HUES6 (cell line): ENCODE data around the gene GPHN.

Experiments used
- H3K27ac ChIP-seq: 2 replicates; pipeline ENCODE4 v1.7.0; 2013; ENCODE audit warnings: low read depth, mild to moderate bottlenecking, low read length, inconsistent platforms
- H3K27me3 ChIP-seq: 2 replicates; pipeline ENCODE4 v1.6.1; 2013; ENCODE audit warnings: low read length; ENCODE audit not compliant: control insufficient read depth, insufficient read depth
- H3K36me3 ChIP-seq: 2 replicates; pipeline ENCODE4 v1.6.1; 2013; ENCODE audit warnings: low read length; ENCODE audit not compliant: control insufficient read depth, insufficient read depth
- H3K4me1 ChIP-seq: 2 replicates; pipeline ENCODE4 v1.6.1; 2013; ENCODE audit warnings: low read length; ENCODE audit not compliant: control insufficient read depth, insufficient read depth
- H3K4me3 ChIP-seq: 2 replicates; pipeline ENCODE4 v1.5.1; 2013; ENCODE audit warnings: low read depth, low read length
- H3K9ac ChIP-seq: one replicate; pipeline ENCODE4 v1.6.1; 2013; ENCODE audit warnings: mild to moderate bottlenecking, low read length
- H3K9me3 ChIP-seq: 2 replicates; pipeline ENCODE4 v1.6.1; 2013; ENCODE audit warnings: low read depth, low read length; ENCODE audit not compliant: control insufficient read depth, insufficient read depth

Gene GPHN

GRCh38 chr14:67225523-67225922 is 717.6 kb downstream of the GPHN start:
- H3K9me3 ChIP-seq = no peaks in the 10 kb centered on the region
- H3K27ac ChIP-seq = no peak overlapping the region
- H3K9ac ChIP-seq = no peak overlapping the region
- H3K27me3 ChIP-seq = no peaks in the 10 kb centered on the region
- H3K4me3 ChIP-seq = no peak overlapping the region
- no peaks in the 10 kb centered on the region for H3K4me1 ChIP-seq
- no peaks in the 10 kb centered on the region for H3K36me3 ChIP-seq

GRCh38 chr14:67228325-67228984 is 720.5 kb downstream of the GPHN start:
- Histone ChIP-seq H3K4me1 (no peaks in the 10 kb centered on the region), H3K27me3 (no peaks in the 10 kb centered on the region), H3K36me3 (no peaks in the 10 kb centered on the region), H3K27ac (no peak overlapping the region), H3K4me3 (no peak overlapping the region), H3K9me3 (no peaks in the 10 kb centered on the region), H3K9ac (no peak overlapping the region)
